ENCODE measurements around the gene PRKD2.

The PRKD2 gene

DNA sequence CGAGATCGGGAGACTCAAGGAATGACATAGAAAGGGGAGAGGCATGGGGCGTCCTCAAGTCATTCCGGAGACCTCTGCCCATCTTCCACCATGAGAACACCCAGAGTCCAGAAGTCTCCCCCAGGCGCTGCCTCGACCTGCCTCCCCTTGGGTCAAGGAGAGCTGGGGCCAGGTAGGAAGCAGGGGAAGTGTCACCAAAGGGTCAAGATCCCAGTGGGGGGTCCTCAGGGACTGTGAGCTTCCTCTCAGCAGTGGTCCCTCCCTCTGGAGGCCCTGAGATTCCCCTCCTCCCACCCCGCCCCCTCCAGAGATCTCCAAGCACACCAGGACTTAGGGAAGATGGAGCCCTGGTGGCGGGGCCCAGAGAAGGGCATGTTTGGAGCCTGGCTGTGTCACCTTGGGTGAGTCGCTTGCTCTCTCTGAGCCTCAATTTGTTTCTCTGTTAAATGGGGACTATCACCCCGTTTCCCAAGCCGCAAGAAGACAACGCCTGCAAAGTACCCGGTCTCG lies 56.9 kb downstream of the PRKD2 start:
- no peak for DNase-seq

DNA sequence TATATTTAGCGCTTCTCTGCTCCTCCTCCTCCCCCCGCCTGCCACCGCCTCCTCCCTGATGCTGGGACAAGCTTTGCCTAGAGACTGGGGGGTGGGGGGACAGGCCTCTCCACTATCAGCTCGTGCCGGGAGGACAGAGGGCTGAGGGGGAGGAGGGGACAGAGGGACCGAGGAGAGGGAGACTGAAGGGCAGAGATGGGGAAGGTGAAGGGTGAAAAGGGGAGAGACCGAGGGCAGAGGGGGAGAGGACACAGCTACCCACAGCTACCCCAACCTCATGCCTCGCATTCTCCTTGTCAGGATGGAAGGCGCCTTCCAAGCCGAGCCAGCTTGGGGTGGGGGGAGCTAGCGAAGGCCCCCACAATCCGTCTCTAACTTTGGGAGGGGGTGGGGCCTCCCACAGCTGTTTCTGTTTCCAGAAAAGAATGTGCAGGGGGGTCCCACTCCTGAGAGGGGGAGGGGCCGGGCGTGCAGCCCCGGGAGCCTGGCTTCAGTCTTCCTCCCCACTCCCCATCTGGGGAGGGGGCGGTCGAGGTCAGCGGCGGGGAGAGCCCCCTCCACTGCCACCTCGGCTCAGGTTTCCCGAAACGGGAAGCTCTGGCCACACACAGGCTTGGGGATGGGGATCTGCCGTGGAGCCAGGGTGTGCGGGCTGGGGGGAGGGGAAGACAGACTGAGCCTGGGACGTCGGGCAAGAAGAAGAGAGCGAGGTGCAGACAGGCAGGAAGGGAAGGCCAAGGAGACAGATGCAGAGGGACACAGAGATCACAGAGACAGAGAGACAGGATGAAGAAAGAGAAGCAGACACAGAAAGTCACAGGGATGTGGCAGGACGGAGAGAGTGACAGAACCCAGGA lies 57.5 kb downstream of the PRKD2 start:
- no peak for DNase-seq

DNA sequence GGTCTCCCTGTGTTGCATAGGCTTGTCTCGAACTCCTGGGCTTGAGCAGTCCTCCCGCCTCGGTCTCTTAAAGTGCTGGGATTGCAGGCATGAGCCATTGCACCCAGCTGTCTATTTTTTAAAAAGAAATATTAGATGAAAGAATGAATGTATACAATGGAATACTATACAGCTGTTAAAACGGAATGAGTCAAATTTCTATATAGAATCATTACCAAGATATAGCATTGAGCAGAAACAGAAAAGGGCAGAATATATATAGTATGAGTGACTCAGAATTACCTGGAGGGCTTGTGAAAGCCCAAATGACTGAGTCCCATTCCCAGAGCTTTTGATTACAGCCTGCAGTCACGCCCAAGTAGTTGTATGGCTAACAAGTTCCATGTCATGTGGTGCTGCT lies 60.4 kb downstream of the PRKD2 start:
- no peak for DNase-seq

DNA sequence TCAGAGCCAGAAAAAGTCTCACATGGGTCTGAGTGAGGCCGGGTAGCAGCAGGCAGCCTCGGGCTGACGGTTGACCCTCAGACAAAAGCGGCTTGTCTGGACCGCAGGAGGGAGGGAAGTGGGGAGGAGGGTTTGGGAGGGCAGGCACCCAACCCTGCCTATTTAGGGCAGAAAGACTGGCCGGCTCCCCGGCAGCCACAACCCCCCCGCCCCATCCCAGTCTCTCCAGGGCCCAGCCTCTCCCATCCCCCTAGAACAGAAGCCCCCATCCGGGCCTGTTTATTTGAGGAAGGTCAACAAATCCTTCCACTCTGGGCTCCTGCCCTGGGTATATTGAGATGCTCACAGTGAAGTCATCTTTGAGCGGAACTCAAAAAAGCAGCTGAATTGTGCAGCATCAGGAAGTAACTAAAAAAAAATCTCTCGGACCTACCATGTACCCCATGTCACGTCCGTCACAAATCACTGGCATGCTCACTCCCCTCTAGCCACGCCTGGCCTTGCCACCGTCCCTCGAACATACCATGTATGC lies 62.2 kb downstream of the PRKD2 start:
- no peak for DNase-seq

DNA sequence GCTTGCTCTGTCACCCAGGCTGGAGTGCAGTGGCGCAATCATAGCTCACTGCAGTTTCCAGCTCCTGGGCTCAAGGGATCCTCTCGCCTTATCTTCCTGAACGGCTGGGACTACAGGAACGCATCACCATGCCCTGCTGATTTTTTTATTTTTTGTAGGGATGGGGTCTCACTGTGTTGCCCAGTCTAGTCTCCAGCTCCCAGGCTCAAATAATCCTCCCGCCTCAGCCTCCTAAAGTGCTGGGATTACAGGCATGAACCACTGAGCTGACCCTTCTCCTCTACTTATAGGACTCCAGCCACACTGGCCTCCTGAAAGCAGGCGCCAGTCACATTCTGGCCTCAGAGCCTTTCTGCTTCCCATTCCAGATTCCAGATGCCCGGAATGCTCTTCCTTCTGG lies 66.5 kb downstream of the PRKD2 start:
- DNase-seq = no peak

DNA sequence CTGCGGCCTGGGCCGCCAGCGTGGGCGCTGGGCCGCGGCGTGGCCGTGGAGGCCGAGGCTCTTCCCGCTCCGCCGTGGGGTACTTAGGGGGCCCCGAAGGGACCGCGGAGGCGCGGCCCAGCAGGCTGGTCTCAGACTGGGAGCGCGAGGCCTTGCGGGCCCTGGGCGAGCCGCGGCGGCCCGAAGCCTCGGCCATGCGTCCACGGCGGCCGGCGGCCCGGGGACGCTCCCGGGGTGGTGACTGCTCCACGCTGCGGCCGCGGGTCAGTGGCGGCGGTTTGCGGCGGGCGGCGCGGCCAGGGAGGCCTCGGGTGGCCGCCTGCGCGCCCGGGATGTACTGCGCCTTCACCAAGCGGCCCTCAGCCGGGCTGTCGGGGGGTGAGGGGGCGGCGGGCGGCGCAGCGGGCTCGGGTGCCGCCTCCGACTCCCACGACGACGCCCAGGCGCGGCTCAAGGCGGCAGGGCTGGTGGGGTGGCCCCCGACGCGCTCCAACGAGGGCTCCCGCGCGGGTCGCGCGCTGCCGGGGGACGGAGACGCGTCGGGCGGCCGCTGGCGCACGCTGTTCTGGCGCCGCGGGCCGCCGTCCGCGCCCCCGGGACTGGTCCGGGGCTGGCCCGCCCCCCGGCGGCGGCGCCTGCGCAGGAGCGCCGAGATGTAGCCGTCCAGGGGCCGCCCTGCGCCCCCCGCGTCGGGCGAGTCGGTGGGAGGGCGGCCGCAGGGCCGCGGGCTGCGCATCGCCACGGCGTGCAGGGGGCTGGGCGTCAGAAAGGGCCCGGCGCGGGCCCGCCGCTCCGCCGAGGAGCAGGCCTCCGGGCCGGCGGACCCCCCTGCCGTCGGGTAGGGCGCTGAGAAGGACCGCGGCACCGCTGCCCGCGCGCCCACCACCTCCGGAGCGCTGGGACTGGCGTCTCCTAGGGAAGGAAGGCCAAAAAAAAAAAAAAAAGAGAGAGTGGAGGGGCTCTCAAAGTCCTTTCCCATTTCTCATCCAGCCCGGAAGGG lies 67.7 kb downstream of the PRKD2 start:
- DNase-seq = no peak

DNA sequence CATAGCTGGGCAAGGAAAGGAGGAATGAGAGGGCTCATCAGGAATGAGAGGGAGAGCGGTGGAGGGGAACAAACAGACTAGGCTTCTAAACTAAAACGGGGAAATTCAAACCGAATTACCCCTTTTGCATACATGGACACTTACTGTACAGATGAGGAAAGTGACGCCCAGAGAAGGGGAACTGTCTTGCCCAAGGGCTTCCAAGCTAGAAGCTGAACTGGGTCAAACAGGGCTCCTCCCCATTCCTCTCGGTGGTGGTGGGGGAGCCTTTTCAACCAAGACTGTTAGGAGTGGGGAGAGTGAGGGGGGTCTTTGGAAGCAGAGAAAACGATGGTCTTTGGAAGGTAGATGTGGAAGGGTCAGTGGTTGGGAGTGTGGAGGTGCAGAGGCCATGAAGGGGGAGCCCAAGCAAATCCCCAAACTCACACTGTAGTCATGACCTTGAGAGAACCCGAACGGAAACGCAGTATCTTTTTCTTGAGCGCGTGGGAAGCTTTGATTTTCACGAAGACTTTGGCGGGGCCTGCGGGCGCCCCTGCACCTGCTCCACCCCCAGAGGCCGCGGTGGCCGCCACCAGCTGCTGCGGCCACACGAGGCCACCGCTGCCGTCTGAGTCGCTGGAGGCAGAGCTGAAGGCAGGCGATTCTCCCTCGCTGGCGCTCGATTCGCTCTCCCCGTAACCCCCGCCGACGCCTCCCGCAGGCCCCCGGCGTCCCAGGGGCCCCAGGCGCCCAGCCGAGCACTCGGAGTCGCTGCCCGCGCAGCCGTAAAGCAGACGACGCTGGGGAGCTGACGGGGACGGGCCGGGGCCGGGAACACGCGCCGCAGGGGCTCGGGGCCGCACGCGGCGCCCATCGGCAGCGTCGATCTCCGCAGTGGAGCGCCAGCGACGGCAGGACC lies 68.6 kb downstream of the PRKD2 start:
- no peak for DNase-seq

DNA sequence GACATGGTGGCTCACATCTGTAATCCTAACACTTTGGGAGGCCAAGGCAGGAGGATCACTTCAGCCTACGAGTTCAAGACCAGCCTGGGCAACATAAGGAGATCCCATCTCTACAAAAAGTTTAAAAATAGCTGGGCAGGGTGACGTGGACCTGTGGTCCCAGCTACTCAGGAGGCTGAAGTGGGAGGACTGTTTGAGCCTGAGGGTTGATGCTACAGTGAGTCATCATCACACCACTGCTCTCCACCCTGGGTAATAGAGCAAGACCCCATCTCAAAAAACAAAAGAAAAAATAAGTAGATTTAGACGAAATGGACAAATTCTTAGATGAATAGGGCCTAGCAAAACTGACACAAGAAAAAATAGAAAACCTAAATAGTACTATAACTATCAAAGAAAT lies 70.5 kb downstream of the PRKD2 start:
- no peak for DNase-seq

DNA sequence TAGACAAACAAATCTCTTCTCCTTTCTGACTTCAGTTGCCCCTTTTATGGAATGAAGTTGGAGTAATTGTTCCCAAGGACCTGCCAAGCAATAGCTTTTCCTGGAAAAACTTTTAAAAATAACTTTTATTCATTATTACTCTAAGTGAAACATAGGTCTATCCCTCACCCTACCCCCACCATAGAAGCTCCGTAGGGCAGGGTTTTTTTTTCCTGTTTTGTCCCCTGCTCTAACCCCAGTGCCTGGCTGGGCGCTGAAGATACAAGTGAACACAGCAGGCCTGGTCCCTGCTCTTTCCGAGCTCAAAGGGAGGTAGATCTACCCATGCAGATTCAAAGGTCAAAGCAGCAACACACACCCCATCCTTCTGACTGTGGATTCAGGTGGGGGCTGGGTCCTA lies 72.2 kb downstream of the PRKD2 start:
- no peak for DNase-seq

DNA sequence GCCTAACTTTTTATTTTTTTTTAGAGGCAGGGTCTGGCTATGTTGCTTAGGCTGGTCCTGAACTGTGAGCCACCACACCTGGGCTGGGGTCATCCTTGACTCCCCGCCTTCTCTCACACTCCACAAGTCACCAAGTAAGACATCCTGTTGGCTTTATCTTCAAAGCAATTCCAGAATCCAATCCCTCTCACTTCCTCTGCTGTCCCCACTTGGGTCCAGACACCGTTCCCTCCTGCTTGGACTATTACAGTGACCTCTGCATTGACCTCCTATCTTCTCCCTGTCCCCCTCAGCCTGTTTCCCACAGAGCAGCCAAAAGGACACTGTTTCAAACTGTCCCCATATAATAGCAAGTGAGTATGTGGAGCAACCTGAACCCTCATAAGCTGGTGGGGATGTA lies 76.3 kb downstream of the PRKD2 start:
- DNase-seq = no peak

DNA sequence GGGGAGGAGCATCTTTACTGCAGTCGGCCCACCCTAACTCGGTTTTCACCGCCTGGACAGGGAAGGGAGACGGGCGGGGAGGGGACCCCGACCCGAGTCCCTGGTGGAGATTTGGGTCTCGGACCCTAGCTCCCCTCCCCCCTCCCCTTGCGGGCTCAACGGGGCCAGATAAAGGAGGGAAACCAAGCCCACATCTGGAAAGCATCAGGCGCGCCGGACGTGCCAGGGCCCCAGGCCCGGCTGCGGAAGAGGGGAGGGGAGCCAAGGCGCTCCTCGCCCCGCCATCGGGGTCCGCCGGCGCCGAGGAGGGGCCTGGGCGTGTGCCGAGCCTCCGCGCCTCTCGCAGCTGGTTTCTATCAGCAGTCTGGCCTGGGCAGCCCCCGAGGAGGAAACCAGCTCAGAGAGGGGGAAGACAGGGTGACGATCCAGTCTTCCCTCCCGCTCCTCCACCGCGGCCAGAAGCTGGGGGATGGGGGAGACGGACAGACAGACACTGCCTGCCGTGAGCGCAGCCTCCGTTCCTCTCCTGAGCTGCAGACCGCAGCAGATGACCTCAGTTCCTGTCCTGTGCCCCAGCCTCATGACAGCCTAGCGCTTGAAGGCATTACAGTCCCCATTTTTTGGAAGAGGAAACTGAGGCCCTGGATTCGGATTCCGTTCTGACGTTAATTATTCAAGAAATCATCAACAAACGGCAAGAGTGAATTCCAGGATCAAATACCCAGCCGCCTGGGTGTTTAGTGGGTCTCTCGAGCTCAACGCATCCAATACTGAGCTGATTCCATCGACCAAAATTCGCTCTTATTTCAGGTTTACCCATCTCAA lies 77.3 kb downstream of the PRKD2 start:
- no peak for DNase-seq

DNA sequence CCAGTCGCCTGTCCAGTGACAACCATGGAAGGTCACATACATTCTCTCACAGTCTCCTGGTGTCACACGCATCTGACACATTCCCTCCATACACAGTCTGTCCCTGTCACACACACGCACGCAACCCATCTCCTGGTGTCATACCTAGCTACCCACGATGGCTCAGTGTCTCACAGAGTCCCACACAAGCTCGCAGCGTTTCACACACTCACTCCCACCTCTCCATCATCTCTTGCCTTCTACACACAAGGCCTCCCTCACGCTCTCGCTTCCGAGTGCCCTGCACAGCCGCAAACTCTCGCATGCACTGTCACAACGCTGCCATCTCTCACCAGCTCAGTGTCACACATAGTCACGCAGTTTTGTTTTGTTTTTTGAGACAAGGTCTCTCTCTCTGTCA lies 79.7 kb downstream of the PRKD2 start:
- DNase-seq = no peak

DNA sequence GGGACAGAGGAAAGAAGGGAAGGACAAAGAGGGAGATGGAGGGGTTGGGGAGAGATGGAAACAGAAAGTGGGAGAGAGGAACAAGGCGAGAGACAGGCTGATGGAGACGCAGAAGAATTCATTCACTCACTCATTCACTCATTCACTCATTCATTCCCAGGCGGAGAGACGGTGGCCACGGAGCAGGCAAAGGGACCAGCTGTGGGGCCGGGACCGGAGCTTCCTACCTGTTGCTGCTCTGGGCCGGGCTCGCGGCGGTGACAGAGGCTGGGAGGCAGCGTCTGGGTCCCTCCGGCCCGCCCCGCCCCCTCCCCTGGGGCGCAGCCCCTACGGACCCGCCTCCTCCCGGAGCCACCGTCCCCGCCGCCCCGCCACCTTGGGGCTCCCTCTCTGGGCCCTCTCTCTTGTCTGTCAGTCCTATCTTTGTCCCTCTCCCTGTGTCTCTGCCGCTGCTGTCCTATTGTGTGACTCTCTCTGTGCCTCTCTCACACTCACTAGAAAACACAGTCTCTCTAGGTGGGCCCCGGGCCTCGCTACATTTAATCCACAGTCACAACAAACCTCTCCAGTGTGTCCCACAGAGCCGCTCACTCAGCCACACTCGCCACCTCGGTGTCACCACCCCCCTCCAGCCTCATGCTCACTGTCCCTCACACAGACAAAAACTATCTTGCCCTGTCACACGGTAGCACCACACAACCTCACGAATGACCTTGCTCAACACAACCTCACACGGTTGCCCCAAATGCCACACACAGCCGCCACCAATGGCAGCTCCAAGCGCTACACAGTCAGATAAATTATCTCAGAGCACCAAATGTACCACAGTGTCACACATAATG lies 80.8 kb downstream of the PRKD2 start, which contains the start of gene GNG8:
Gene GNG8 (minus strand): TSS at position 283 of the 842 bp plus-strand sequence. CDS start 1,520 bp downstream, outside the sequence.
- no peak for DNase-seq

DNA sequence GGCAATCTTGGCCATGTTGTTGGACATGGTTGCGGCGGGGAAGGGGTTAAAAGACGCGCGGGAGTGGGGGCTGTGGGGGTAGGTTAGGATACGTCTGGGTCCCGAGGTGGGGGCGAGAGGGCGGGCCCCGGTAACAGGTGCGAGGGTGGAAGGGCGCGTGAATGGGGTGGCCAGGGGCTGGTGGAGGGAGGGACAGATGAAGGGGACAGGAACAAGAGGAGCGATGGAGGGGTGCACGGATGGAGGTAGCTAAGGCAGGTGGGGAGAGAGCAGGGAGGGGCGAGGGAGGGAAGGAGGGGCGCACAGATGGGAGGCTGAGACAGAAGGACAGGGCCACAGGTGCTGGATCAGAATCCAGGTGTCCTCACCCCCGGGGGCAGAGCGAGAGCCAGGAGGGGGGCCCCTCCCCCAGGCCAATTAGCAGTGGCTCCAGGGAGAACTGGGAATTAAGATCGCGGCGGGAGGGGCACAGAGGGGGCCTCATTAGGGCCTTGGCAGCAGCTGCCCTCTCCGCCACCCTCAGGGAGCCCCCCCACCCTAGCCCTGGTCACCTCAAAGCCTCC lies 82.2 kb downstream of the PRKD2 start:
- no peak for DNase-seq

DNA sequence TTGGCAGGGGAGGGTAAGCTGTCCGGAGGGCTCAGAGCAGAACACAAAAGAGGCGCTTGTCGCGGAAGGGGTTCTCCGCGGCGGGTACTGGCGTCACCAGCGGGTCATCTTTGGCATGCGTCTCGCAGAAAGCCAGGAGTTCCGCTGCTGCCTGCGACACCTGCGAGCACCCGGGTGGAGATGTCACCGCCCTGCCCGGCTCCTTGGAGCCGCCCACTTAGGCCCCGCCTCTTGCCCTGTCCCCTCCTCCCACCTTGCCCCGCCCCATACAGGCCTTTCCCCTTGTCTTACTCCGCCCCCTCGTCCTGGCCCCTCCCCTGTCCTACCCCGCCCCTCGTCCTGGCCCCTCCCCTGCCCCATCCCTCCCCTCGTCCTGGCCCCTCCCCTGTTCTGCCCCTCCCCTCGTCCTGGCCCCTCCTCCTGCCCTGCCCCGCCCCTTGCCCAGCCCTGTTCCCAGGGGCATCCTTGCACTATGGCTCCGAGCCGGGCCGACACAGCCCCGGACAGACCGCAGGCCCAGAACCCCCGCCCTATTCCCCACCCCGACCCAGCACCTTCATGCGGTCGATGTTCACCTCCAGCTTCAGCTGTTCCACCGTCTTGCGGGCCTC lies 82.8 kb downstream of the PRKD2 start:
- DNase-seq = peak; percentile 21

DNA sequence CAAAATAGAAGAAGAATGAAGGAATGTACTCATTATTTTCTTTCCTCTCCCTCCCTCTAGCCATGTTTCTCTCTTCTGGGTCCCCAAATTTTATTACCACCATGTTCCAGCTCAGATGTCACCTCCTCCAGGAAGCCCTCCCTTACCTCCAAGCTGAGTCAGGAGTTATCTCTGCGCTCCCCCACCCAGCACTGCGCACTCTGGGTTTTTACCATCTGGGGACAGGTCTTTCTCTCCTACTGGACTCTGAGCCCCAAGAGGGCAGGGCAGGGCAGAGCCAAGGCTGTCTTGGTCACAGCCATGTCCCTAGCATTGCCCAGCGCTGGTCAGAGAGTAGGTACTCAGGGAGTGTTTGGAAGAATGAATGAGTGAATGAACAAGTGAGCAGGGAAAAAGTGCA lies 83.8 kb downstream of the PRKD2 start:
- no peak for DNase-seq

DNA sequence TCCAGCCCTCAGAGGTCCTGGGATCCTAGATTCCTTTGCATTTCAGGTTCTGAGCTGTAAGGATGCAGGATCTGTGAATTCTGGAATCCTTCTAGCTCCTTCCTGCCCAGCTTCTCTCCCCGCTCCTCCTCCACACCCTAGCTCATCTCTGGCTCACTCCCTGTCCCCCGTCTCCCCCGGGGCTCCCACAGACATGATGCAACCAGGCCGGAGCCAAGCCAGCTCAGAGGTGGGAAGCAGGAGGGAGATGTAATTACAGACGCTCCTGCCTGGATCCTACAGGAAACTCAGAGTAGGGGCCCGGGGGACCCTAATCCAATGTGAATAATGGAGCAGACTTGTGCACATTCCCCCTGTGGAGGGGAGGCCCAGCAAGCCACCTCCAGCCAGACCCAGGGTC lies 85.4 kb downstream of the PRKD2 start:
- DNase-seq = no peak

DNA sequence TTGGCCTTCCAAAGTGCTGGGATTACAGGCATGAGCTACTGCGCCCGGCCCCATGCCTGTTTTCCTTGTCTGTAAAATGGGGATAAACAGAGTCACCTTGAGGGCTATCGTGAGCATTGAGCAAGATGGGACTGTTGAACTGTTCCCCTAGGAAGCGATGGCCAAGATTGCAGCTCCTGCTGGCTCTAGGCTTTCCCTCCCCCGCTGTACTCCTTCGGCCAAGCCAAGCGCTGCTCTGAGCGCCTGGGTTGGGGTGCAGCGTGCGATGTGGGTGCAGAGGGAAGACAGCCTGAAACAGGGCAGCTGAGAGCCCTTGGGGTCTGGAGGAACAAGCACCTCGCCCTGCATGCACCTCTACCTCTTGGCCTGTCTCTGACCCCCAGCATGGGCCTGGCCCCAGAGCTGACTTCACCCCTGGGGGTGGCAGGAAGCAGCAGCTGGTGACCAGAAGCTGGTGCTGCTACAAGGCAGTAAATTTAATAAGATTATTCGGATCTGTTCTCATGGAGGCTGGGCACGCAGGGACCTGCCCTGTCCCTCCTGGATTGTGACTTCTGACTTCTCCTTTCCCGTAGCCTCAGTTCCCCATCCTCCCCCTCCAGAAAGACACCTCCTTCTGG lies 86.2 kb downstream of the PRKD2 start:
- DNase-seq = no peak

DNA sequence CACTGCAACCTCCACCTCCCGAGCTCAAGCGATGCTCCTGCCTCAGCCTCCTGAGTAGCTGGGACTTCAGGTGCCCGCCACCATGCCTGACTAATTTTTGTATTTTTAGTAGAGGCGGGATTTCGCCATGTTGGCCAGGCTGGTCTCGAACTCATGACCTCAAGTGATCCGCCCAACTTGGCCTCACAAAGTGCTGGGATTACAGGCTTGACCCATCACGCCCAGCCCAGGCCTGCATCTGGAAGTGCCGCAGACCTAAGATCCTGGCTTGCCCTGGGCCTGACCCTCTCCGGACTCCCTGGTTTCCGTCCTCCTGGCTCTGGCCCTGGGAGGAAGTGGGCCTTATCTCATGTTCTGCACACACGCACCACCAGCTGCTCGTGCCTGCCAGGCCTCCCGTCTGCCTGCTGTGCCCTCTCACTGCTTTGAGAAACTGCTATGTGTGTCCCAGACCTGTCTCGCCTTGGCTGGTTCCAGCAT lies 87.3 kb downstream of the PRKD2 start:
- no peak for DNase-seq
